ENCODE data around the gene TNS1.

TNS1 gene

GRCh38 chr2:217830807-217831206, 172.0 kb downstream of the TNS1 start:
- DNase-seq (ENCODE audit: low spot score), result no peak

- no peak for DNase-seq (ENCODE audit: low spot score)
Measured at GRCh38 chr2:217830061-217830460, 172.7 kb downstream of the TNS1 start.

GRCh38 chr2:217829420-217829819, 173.4 kb downstream of the TNS1 start:
- DNase-seq (ENCODE audit: low spot score), result no peak

- DNase-seq (ENCODE audit: low spot score), result no peak
Measured at GRCh38 chr2:217828336-217828735, 174.5 kb downstream of the TNS1 start.

GRCh38 chr2:217827430-217828201, 175.2 kb downstream of the TNS1 start:
- no peak for DNase-seq (ENCODE audit: low spot score)

GRCh38 chr2:217826991-217827390, 175.8 kb downstream of the TNS1 start:
- no peak for DNase-seq (ENCODE audit: low spot score)

GRCh38 chr2:217826520-217826919, 176.3 kb downstream of the TNS1 start:
- DNase-seq (ENCODE audit: low spot score), result no peak

GRCh38 chr2:217825469-217826235, 177.1 kb downstream of the TNS1 start:
- DNase-seq (ENCODE audit: low spot score), result no peak

GRCh38 chr2:217824223-217824622, 178.6 kb downstream of the TNS1 start:
- no peak for DNase-seq (ENCODE audit: low spot score)

GRCh38 chr2:217823626-217824025, 179.2 kb downstream of the TNS1 start:
- DNase-seq (ENCODE audit: low spot score), result no peak

- peak; percentile 56 for DNase-seq (ENCODE audit: low spot score)
Measured at GRCh38 chr2:217822296-217823252, 180.2 kb downstream of the TNS1 start.

GRCh38 chr2:217821536-217822147, 181.2 kb downstream of the TNS1 start:
- no peak for DNase-seq (ENCODE audit: low spot score)

- no peak for DNase-seq (ENCODE audit: low spot score)
Measured at GRCh38 chr2:217820904-217821303, 181.9 kb downstream of the TNS1 start.

GRCh38 chr2:217820091-217820819, 182.5 kb downstream of the TNS1 start:
- no peak for DNase-seq (ENCODE audit: low spot score)

- DNase-seq (ENCODE audit: low spot score), result no peak
Measured at GRCh38 chr2:217818293-217818850, 184.4 kb downstream of the TNS1 start.

- no peak for DNase-seq (ENCODE audit: low spot score)
Measured at GRCh38 chr2:217817466-217818292, 185.1 kb downstream of the TNS1 start.

GRCh38 chr2:217816396-217816869, 186.4 kb downstream of the TNS1 start:
- no peak for DNase-seq (ENCODE audit: low spot score)

- no peak for DNase-seq (ENCODE audit: low spot score)
Measured at GRCh38 chr2:217813828-217814227, 189.0 kb downstream of the TNS1 start.

GRCh38 chr2:217812170-217812569, 190.6 kb downstream of the TNS1 start:
- DNase-seq (ENCODE audit: low spot score), result no peak

- no peak for DNase-seq (ENCODE audit: low spot score)
Measured at GRCh38 chr2:217810260-217810659, 192.5 kb downstream of the TNS1 start.

Data from AG08396 (cell line).